IPS DF 4.7 (cell line): ENCODE measurements around the gene PPP3CA.

Source experiments
- DNase-seq: peaks from one replicate; pipeline ENCODE4 v3.0.0-alpha.2; 2013; ENCODE audit warnings: low spot score; ENCODE audit errors: extremely low read depth

The PPP3CA gene

DNA sequence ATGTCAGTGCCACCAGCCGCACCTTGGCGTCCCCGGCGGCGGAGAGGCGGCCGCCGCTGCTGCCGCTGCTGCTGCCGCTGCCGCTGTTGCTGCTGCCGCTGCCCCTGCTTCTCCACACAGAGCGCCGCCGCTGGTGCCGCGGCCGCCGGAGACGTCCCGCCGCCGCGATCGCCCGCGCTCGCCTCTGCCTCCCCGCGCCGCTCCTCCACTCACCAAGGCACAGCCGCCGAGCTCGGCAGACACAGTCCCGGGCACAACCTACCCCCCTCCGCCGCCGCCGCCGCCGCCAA is at the start of gene PPP3CA:
PPP3CA (minus strand) TSS at position 260 of the 290 bp plus-strand sequence.
- DNase-seq: no peak

DNA sequence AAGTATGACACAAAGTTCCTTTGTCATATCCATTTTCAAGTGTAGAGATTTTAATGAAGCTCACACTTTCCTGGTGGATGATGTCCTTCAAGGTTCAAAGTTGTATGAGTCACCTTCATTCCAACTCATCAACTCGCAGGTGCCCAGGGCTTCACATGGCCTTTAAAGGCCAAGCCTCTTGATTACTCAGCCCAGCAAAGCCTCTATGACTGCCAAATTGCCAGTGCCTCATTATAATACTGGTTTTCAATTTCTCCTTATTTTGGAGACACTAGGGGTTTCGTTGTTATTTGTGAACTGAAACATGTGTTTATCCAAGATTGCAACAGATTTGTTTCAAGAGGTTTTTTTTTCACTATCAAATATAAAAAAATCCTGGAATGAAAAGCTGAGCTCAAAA is 45.9 kb upstream of the PPP3CA start:
- DNase-seq: no peak

DNA sequence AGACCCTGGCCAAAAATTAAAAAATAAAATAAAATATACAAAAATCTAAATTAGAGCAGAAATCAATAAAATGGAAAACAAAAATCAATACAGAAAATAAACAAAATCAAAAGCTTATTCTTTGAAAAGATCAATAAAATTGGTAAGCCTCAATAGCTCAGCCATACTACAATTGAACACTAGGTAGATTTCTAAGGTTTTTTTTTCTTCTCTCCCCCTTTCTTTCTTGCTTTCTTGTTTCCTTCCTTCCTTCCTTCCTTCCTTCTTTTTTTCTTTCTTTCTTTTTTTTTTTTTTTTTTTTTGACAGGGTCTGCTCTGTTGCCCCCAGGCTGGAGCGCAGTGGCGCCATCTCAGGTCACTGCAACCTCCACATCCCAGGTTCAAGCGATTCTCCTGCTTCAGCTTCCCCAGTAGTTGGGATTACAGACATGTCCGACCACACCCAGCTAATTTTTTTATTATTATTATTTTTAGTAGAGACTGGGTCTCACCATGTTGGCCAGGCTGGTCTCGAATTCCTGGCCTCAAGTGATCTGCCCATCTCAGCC is 23.4 kb upstream of the PPP3CA start:
- no peak for DNase-seq

DNA sequence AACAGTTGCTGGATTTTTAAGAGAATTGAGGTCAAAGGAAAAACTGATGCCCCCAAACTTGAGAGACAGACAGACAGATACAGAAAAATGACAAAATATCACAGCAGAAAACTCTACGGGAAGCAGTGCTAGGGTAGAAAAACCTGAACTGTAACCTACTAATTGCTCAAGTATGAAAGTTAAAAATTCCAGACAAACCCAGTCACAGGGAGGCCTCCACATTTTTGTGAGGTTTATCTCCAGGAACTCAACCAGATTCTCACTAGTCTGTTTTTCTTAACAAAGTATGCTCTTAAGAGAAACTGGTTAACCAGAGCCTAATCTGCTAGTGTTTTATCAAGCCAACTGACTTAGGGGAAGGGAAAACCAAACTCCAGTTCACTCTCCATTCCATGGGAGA is 19.9 kb upstream of the PPP3CA start:
- no peak for DNase-seq

DNA sequence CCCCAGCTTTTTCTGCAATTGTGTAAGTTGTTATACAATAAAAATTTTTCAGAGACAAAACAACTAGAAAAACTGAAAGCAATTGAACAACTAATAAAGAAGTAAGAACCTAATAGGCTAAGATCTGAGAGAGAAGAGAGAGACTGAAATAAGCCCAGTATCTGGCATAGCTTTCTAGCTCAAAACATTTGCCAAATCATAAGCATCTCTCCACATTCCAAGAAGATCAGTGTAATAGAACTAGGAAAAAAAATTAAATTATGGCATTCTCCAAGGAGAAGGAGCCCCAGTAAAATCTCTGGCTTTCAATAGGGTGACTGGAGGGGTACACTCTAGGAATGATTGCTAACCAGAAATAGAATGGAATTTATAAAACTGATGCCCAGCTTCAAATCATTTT is 19.0 kb upstream of the PPP3CA start:
- DNase-seq: no peak

DNA sequence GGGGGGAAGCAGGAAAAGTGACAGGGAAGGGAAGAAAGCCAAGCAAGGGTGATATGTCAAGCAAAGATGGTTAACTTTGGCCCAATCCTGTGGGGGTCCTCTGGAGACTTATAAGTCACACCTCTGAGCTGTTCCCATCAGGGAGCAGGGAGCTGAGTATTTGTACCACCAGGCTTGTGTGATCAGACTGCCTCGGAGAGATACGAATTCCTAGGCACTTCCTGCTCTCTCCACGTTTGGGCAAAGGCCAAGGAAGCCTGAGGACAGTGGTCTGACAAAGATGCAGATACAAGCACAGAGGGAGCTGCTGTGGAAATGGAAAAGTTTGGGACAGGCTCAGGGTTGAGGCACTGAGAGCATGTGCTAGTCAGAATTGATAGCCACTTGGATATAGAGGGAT is 10.4 kb upstream of the PPP3CA start:
- no peak for DNase-seq

DNA sequence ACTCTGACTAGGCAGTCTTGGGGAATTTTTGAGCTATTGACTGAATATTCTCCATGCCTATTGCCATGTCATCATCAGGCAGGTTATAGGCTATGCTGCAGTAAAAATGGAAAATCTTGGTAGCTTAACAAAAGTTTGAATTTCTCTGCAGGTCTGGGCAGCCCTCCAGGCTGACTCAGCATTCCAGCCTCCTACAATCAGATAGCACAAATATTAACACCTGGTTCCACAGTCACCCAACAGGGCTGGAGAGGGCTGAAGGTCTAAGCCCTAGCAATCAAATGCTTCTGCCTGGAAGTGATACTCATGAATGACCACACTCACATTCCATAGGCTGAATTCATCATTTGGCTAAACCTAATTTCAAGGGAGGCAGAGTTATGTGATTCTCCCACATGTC is 9.6 kb upstream of the PPP3CA start:
- no peak for DNase-seq

DNA sequence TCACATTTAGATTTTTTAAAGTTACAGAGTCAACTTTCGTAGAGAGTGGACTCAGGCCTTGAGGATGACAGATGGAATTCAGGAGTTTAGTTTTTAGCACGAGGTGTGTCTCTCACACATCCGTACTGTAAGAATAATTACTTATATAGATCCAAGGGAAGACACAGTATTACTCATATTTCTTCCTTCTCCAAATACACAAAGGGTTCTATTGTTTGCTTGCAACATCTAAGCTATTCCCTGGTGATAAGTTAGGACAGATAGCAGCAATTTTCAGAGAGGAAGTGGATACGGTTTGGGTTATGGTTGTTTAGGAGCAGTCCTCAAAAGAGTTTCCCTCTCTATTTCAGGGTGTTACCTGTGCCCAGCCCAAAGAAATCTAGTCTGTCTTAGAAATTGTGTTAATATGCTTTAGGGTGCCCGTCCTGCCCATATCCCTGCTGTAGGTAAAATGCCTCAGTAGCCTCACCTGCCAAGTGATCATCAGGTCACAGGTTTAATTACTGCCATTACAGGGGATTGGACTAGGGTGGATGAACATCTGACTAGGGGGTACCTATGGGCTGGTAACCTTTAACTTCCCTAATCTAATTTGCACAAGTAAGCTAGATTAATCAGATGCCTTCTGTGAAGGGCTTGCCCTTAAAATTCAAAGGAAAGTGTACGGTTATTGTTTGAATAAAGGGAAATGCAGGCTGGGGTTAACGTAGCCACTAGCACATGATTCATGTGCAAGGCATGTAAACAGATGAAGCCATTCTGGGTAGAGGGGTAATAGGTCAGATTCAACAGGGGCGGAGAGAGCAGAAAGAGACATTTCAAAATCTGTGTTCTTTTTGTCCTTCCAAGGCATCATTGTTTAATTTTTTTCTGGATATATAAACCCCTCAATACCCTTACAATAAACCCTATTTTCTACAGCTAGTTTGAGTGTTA is 8.7 kb upstream of the PPP3CA start:
- no peak for DNase-seq

DNA sequence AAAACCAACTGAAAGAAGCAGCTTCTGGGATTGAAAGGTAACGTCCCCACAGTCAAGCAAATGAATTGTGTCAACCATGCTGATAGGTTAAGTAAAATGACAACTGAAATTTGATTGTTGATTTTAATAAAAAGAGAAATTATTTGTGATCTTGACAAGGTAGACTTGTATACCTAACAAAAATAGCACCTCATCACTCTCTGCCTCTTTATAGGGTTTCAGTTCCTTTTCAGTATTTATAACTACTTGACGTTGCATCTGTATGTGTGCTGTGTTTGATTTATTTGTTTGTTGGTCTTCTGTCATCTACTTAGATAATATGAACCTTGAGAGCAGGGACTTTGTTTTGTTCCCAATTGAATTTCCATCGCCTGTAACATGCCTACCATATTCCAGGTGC is 7.9 kb upstream of the PPP3CA start:
- no peak for DNase-seq

DNA sequence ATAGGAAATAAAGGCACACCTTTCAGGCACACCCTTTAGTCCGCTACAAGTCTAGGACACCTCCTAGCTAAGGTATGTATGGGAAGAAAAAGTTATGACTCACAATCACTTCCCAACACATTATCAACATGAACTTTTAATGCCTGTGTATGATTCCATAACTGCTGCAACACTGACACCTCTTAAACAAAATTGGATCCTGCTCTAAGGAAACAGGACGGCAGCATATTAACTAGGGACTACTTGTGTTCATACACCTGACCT is 2.4 kb upstream of the PPP3CA start:
- DNase-seq: no peak

DNA sequence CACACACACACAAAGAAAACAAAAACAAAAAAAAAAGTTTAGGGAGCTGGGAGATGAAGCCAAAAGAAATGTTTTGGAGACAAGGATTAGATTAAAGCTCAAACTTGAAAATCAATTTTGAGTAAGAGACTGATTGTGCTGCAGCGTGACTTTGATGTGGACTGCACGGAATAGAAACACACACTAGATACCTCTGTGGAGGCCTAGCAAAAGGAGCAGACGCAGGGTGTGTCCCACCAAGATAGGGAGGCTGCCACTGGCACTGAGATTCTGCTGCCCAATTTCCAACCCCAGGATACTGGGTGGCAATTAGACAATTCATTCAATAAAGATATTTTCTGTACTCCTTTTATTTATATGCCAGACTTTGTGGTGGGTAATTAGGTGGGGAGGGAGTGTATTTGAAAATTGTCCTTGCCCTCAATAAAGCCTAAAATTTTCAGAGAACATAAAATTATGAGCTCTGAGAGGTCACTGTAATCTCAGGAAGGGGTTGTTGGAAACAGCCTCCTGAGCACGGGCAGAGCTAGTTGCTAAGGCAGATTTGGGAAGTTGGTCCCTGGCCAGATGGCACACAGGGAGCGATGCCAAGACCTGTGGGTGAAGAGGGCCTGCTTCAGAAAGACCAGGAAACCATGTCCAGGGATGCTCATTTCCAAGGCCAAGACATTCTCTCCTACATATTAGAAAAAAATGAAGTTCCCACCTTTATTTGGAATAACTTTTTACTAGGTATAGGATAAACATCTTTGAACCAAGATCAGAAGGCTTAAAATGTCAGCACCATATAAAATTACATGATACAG is 1.9 kb upstream of the PPP3CA start:
- DNase-seq: no peak

DNA sequence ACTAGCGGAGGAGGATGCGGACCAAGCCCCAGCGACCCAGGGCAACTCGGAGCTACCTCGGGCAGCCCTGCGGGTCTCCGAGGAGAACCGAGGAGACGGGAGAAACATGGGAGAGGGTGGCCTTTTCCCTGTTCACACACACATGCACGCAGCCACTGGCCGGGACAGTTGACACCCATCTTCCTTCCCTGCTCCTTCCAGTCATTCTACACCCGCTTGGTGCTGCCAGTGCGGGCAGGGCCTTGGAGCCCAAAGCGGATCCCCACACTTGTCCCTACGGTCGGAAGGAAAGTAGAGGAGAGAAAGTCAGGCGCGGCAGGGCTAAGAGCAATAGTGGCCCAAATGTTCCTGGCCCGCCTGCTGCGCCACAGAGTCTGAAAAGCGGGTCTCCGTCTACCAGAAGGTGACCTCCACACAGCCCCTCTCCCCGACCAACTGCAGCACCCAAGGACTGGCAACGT is 1.1 kb upstream of the PPP3CA start:
- DNase-seq: no peak

DNA sequence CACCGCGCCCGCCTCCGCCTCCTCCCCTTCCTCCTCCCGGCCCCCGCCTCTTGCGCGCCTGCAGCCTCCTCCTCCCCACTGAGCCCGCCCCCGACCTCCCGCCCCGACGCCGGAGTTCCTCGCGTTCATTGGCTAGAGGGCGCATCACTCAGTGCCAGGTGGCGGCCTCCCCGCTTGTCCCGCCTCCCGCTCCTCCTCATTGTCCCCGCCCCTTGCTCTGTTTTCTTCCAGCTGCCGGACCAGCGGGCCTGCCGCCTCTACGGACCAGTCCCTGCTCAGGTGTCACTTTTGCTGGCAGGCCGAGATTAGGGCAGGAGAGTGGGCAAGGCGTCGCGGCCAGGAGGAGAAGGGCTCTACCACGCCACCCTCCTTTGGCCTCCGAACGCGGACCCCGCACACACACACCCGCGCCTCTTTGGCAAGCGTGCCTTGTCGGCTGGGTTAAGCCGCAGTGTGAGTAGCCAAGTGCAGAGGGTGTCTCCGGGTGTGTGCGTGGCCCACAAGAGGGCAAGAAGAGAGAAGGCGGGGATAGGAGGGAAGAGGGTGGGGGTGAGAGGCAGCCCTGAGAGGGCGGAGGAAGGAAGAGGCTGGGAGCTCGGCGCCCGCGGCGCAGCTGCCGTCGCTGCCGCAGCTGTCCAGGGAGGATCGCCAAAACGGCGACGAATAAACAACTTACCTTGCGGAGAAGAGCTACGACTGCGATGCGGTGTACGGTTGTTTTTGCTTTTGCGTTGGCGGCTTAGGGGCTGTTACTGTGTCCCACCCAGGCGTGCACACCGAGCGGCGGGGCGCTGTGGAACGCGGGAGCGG is 436 bp upstream of the PPP3CA start:
- peak; percentile 49 for DNase-seq

DNA sequence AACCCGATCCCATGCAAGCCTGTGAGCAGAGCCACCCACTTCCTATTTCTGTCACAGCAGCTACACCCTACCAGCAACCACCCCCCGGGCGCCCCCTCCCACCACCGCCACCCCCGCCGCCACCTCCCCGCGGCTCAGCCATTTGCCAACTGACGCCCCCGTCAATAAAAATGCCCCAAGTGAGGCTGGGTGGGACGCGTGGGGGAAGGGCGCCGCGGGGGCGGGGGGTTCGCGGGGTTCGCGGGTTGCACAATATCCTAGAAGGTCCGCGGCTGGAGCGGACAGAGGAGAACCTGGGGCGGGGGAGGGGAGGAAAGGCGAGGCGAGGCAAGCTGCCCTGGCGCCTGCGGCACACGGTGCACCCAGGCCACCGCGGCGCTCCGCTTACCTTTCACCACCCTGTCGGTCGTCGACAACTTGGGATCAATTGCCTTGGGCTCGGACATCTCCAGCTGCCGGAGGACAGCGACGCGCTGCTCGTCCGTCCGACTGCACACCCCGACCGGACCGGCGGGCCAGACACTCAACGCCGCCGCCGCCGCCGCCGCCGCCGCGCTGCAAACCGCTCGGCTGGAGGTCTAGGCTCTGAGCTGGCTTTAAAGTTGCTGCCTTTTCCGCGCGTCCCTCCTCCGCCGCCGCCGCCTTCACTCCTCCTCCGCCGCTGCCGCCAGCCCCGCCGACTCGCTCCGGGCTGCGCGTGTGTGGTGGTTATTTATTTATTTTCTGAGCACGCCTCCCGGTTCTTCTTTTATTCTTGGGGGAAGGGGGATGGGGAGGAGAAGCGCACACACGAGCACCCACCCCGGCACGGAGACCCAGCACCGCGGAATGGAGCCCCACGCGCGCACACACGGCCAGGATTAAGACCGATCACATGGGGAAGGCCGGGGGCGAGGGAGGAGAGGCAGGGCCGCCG is 717 bp downstream of the PPP3CA start:
- no peak for DNase-seq

DNA sequence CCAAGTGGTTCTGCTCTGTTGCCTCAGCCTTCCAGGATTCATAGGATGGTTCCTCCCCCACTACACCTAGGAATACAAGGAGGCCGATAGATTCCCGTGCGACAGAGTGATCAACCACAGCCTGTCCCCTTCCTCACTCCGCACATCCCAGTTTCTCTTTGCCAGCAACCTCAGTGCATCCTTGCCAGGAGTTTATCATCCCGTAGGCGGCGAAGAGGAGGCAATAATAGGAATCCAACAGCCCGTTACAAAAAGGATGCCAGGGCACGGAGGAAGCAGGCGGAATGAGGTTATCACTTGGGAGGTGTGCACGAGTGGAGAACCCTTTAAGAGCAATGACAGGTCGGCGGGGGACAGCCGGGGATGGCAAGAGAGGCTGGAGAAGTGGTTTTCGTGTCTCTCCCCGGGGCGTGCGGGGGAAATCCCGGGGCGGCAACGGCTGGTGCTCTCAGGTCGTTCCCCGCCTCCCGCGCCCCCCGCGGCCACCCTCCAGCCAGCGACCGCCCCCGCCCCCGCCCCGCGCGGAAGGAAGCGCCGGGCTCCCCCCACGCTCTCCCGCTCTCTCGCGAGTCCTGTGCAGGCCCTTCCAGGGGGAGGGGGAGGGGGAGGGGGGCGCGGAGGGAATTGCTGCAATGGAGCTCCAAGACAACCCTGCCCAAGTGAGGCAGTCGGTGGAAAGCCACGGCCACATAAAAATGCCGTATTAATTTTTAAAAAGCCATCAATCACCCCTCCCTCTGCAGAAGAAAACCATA is 1.6 kb downstream of the PPP3CA start:
- DNase-seq: no peak

DNA sequence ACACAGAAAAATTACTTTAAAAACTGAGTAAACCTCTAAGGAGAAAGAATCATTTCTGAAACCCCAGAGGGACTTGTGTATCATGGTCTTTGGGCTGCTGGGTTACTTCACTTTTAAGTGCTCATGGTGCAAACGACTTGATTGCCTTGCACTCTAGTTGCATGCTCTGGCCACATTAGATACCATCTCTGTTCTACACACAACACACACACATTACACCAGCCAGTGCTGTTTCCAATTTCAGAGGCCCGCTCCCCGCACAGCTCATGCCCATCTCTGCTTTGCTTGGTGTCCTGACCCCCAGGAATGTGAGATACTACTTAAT is 2.1 kb downstream of the PPP3CA start:
- no peak for DNase-seq

DNA sequence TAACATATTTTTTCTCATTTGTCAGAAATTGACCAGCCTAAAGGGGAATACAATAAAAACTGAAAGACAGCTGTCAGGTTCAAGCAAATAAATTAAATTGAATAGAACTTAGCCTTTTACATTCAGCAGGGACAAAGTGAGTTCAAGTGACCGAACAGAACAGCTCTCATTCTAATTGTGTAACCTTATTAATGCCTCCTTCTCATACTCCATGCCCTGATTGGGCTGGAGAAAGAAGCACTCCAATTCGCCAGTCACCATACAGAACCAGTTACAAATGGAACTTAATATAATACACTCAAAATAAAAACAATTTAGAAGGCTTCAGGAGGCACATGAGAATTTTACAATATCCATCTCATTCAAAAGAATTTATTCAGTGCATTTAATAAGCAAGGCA is 8.0 kb downstream of the PPP3CA start:
- DNase-seq: no peak

DNA sequence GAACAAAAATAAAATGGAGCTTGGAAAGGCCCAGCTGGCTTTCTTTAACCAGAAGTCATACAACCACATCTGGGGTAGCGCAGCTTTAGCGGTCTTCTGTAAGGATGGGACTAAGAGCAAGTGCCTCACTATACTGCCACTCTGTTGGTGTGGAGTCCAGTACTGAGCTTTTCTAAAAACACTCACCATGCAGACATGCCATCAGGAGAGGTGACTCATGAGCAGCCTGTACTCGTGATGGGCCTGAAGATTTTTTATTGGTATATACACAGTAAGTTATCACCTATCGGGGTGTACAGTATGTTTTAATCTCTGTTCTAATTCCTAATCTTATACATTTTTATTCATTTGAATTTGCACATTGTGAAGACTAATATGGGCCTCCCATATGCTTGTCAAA is 9.6 kb downstream of the PPP3CA start:
- DNase-seq: no peak

DNA sequence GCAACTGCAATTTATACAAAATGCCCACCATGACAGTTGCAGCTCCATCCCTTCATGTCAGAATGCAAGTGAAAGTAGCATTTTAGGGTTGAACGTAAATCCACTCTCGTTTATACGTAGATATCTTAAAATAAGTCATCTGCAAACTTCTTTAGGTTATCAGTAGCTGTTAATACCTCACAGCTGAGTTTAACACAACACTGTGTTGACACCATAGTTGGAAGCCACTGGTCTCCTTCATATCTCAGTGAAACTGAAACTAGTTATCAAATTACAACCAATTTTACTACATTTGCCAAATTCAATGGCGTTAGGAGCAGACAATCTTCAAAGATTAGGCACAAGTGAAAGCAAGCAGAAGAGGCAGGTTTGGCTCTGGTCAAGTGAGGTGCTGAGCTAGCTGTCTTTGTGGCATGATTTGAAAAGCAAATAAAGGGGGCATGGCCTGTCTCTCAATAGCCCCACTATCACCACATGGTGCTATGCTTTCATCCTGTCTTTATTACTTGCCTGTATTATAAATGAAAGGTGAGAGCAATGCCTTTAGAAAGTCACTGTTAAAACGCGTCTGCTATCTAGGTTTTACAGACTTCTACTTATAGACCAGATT is 12.3 kb downstream of the PPP3CA start:
- DNase-seq: no peak

DNA sequence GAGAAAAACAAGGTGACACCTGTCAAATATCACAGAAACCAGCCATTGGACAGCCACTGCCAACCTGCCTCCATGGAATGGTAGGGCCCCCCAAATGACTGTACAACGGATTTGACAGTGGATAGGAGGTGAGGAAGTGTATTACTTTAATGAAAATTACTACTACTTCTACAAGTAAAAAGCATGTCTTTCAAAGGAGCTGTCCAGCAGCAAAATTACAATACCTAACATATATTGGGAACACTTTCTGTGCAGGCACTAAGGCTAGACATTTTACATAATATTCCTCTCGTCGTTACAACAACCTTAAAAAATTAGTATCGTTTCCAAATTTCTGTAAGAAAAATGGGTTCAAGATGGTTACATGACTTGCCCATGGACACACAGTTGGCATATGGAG is 14.9 kb downstream of the PPP3CA start:
- no peak for DNase-seq
